GM19099 (cell line): ENCODE results near the gene KNDC1.

Experiments used
- POLR2A ChIP-seq: IDR thresholded peaks from 3 replicates; pipeline ENCODE4 v1.6.1; 2011; ENCODE audit warnings: low read depth; ENCODE audit not compliant: insufficient read length; ENCODE audit errors: extremely low read depth

The KNDC1 gene

DNA sequence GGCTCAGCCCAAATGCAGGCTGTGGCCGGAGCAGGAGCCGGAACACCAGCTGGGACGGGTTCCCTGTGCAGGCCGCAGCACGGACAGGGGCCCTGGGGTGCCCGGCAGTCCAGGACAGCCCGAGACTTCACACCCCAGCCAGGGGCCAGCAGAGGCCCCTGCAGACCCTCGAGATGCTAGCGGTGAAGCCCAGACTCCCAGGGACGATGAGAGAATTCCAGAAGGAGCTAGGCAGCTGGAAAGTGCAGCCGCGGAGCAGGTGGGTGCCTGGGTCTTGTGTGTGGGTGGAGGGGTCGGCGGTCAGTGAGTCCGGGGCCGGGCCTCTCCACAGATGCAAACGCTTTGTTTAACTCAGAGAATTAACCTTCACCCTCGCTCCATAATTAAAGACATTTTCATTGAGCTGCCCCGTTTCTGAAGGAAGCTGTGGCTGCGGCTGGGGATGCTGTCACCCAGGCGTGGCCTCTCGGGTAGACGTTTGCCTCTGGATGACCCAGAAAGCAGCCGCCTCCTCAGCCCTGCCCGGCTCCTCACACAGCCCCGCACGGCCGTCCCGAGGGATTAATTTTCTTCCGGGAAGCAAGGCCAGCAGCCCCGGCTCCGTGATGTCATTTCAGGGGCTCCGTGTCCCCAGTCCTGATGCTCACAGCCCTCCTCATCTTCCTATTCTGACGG lies 26.5 kb downstream of the KNDC1 start:
- no peak for TF ChIP-seq POLR2A

DNA sequence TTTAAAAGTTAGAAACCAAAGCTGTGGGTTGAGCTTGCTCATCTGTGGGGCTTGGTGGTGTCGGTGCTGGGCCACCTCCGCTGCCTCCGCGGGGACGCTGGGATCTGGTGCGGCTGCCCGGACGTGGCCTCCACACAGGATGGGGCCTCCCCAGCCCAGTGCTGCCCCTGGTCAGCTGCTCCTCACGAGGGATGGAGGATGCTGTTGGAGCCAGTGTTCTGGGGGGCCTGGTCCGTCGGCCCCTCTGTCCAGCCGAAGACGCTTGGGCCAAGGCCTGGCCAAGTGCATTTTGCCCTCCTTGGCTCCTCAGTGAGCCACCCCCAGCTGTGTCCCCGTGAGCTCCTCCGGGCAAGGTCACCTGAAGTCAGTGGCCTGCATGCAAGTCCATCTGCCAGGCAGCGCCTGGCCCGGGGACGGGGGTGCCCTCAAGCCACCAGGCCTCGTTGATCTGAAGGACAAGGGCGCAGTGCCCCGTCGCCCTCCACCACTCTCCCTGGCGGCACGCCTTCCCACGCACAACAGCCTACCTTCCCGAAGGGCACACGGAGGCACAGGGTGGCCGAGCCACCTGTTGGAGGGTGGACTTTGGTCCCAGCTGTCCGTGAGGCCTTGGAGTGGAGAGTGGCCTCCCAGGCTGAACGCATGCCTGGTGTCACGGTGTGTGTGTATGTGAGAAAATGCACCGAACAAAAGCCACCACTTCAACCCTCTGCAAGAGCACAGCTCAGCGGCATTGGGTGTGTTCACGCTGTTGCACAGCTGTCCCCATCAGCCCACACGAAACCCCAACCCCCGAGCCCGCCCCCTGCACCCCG lies 27.3 kb downstream of the KNDC1 start:
- no peak for TF ChIP-seq POLR2A

DNA sequence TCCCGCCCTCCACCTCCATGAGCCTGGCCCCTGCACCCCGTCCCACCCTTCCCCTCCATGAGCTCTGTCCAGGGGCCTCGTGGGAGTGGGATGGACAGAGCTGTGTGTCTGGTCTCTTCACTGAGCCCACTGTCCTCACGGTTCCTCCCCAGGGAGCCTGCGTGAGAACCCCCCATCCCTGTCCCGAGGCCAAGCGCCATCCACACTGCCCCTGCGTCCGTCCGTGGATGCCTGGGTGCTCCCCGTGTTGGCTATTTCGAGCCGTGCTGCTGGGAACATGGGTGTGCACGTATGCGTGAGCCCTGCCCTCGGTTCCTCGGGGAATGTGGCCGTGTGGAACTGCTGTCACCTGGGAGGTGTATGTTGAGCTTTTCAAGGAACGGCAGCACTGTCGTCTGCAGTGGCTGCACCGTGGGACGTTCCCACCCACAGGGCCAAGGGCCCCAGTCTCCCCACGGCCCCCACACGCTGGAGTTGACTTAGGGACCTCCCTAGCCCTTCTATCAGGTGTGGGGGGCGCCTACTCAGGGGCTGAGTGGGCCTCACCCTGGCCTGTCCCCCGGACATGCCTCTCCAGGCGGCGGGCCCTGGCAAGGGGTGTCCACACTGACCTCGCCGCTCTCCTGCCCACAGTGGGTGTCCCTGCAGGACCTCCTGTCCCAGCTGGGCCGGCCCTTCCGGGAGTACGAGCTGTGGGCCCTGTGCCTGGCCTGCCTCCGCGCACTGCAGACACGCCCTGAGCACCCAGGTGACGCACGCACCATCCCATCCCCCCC lies 28.1 kb downstream of the KNDC1 start:
- no peak for TF ChIP-seq POLR2A

DNA sequence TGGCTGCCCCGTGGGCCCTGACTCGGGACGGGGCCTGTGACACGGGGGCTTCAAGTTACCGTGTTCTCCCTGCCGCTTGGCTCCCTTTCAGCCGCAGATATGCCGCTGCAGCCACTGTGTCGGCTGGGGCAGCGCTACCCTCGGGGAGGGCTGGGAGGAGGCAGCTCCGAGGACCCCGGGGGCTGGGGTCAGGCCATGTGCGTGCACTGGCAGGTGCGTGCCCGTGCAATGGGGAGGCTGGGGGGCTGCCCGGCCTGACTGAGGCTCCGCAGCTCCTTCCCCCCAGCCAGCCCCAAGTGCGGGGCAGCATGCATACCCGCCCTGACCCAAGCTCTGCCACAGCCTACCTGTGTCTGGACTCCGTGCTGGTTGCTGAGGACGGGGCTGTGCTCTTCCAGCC lies 29.2 kb downstream of the KNDC1 start:
- TF ChIP-seq POLR2A, result no peak

DNA sequence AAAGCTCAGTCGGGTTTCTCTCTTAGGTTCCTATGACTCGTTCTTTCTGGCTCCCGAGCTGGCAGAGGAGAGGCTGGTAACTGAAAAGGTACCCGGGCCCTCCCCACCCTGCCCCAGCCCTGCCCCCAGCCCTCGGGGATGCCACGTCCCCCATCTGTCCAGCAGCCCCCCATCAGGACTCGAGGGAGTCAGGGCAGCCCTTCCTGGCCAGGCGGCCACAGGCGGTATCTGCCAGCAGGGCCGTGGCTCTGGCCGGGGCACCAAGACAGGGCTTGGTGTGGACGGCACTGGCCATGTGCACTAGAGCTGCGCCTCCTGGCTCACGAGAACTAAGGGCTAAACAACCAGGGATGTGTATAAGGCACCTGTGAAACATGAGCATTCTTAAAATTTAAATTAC lies 29.7 kb downstream of the KNDC1 start:
- TF ChIP-seq POLR2A, result no peak

DNA sequence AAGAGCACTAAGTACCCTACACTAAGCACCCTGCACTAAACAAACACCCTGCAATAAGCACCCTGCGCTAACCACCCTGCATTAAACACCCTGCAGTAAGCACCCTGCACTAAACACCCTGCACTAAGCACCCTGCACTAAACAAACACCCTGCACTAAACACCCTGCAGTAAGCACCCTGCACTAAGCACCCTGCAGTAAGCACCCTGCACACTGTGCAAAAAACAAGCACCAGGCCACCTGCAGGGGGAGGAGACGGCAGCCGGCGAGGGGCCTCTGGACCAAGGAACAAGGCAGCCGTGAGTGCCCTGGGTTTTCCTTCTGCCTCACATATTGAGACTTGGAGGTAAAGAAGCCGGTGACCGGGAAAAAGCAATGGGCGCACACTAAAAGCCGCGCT lies 30.2 kb downstream of the KNDC1 start:
- TF ChIP-seq POLR2A, result no peak

DNA sequence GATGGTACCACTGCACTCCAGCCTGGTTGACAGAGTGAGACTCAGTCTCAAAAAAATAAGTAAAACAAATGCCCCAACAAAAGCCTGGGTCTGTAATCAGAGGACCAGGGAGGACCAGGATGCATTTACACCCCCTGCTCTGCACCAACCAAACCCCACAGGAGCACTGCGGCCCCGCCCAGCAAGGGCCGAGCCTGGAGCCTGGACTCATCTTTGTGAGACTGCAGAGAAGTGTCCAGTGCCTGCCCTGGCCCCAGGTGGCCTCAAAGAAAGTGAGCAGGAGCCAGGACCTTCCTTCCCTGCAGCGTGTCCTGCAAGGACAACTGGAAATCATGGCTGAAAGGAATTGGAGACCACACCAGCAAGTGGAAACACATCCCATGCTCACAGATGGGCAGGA lies 31.6 kb downstream of the KNDC1 start:
- TF ChIP-seq POLR2A, result no peak

DNA sequence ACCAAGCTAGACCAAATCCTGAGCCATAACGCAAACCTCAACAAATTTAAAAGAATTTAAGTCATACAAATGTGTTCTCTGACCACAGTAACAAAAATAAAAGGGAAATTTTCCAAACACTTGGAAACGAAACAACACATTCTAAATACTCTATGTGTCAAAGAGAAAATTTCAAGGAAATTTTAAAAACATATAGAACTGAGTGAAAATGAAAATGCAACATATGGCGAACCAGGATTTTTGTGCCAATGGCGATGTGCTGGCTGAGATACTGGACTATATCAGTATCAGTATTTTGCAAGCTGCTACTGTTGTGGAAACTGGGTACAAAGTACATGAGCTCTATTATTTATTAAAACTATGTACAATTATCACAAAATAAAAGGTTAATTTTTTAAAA lies 34.1 kb downstream of the KNDC1 start:
- no peak for TF ChIP-seq POLR2A

DNA sequence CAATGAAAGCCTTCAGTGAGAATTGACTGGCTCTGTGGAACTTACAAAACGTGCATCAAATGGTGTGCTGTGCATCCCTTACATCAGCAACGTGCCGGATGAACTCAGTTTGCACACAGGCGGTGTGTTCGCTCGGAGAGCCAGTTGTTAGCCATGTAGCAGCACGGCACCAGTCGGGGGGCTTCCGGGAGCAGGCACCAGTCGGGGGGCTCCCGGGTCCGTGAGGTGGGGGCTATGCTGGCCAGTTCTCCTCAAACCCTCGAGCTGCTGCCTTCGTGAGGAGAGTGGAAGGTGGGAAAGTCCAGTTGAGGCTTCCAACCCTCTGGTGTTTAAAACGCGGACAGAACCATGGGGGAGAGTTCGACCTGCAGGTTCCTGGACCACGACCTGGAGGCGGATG lies 35.1 kb downstream of the KNDC1 start:
- no peak for TF ChIP-seq POLR2A

DNA sequence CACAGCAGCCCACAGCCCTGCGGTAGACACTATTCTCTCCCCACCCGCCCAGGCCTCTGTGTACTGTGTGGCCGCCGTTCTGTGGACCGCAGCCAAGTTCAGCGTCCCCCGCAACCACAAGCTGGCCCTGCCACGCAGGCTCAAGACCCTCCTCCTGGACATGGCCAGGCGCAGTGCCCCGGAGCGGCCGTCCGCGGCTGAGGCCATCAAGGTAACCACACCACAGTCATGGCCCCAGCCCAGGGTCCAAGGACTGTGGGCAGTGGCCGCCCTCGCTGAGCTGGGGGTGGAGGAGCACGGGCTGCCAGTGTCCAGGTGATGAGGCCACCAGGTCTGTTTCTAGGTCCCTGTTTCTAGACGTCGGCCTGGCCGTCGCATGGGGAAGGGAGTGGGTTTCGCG lies 35.6 kb downstream of the KNDC1 start:
- no peak for TF ChIP-seq POLR2A

DNA sequence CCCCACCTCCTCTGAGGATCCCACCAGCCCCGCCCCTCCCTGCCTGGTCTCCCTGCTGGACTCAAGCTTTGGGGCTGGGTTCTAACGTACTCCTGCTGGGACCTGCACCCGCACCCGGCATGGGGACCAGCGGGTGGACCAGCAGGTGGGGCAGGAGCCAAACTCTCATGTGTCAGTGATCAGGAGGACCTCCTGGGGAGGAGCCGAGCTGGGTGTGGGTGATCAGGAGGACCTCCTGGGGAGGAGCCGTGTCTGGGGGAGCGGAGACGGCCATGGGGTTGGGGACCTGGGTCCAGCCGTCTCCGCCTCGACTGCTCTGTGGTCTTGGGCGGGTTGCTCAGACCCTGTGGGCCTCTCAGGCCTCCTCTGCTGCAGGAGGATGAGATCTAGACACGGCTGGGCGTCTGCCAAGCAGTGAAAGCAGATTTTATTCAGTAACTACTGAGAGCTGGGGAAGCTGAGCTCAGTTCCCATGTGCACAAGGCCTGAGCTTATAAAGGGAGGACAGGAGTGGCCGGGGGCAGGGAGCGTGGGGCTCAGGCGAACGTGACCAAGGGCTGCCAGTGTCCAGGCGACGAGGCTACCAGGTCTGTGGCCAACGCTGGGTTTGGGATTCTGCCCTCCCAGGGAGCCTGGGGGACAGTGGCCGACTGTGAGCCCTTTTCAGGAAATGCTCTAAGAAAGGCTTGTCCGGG lies 36.3 kb downstream of the KNDC1 start:
- no peak for TF ChIP-seq POLR2A

DNA sequence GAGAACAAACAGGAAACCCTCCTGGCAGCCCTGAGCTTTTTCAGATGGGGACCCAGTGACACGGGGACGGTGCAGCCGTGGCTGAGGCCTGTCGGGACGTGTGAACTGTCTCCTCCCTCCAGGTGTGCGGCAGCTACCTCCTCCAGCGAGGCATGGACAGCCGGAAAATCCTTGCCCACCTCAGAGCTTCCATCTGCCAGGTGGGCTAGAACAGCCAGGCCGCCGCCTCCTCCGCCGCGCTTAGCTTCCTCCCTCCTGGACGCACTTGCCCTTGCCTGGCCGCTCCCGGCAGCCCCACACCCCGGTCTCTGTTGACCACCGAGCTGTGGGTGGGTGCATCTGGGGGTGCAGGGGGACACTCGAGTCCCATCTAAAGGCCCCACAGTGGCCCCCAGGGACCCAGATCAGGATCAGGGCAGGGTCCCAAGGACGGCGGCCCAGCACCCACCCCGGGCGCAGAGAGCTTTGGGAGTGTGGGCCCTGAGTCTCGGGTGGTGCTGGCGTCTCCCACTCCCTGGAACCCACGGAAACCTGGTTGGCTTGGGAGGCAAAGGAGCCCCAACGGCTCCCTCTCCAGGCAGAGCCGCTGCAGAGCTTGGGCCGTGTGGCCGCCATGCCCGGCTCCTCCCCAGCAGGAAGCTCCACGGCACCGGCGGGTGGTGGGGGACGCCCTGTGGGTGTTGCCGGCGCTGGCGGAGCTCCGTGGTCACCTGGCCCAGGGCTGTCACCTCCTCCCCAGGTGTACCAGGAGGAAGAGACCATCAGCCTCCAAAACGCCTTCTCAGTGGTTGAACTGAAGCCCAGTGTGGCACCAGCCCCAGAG lies 37.1 kb downstream of the KNDC1 start:
- no peak for TF ChIP-seq POLR2A

DNA sequence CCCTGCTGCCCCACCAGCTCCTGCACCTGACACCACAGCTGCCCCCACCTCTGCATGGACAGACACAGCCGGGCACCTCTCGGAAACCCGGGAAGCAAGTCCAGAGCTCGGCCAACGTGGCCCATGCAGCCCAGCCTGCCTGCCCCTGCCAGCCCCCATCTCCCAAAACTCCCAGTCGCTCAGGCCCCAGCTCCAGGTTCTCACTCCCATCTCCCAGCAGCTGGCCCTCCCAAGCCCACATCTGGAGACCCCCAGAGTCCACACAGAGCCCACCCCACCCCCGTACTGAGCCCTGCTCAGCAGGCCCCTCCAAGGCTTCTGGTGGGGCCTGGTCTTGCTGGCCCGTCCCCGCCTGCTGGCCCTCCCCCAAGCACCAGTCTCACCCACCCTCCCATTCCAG lies 37.8 kb downstream of the KNDC1 start:
- TF ChIP-seq POLR2A, result no peak

DNA sequence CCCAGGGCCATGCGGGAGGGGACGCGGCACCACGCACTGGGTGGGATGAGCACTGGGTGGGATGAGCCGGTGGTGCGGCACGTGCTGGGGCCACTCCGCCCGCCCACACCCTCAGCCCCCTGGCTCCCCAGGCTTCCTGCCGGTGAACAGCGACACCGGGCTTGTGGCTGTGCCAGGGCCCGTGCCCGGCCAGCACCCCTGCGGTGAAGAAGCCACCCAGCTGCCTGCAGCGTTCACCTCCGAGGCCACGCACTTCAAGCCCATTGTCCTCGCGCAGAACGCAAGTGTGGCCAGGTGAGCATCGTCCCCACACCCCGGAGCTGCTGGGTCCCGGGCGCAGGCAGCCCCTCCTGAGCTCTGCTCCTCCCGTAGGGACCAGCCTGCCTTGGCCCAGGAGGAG lies 38.2 kb downstream of the KNDC1 start:
- no peak for TF ChIP-seq POLR2A
